ENCODE data around the gene ELMOD1.
"Not testable (repeated sequence)": the region's sequence is repeated elsewhere in the genome, so short reads cannot be mapped to it uniquely, and the experiment has no call there.

ELMOD1 gene

GRCh38 chr11:107590460-107591377 lies at the start of gene ELMOD1:
Gene ELMOD1, plus strand, starts transcription at chr11:107591147. Its CDS starts 27,043 bp downstream, at chr11:107618190.
- DNase-seq (ENCODE audit: low spot score) = no peak

DNA sequence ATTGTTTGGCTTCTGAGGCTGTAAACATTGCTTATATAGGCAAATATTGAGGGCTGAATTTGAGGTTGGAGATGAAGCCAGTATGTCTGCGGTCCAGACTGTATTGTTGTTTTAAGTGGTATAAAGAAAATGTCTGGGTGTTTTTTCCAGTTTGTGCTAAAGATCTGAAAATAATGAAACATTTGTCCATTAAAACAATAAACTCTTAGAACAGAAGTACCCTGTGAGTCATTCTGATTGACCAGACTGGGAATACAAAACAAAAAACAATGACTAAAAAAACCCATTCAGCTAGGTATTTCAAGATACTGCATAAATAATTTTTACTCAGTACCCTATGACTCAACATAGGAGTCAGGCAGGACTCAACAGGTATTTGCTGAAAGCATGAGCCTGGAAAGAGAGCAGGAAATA lies 45.8 kb upstream of the ELMOD1 start:
- no peak for DNase-seq (ENCODE audit: low spot score)

- no peak for DNase-seq (ENCODE audit: low spot score)
These were observed 43.0 kb upstream of the ELMOD1 start for GRCh38 chr11:107547961-107548360.

- peak; percentile 53 for DNase-seq (ENCODE audit: low spot score)
These were observed 41.5 kb upstream of the ELMOD1 start for GRCh38 chr11:107549253-107549953.

GRCh38 chr11:107549954-107550285 lies 41.0 kb upstream of the ELMOD1 start:
- no peak for DNase-seq (ENCODE audit: low spot score)

DNA sequence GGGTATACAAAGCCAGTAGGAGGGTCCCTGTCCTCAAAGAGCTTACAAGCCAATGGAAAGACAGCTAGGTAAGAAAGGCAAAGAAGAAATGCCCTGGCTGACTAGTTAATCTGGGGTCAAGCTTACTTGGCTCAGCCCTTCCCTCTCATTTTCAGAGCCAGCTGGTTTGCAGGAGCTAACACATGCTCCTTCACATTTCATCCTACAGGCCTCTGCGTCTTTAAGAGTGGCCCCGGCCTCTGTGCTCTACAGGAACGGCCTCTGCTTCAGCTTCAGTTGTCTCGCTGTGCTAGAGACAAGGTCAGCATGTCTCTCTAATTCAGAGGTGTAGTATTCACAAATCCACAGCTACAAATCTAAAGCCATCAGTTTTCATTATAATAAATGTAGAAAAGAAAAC lies 40.6 kb upstream of the ELMOD1 start:
- no peak for DNase-seq (ENCODE audit: low spot score)

DNA sequence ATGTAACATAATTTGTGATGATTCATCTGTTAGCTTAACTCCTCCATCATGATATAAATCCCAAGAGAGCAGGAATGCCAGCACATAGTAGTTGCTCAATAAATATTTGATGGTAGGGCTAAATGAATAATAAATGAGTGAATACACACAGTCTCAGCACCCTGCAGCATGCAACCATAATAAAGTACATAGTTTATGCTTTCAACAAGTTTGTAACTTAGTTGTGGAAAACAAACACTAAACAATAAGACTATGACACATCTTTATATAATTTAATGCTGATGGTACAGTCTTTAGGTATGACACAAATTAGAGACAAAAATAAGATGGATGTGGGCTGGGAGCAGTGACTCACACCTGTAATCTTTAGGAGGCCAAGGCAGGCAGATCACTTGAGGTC lies 29.3 kb upstream of the ELMOD1 start:
- DNase-seq (ENCODE audit: low spot score) = no peak

- DNase-seq (ENCODE audit: low spot score) = no peak
These were observed 28.2 kb upstream of the ELMOD1 start for GRCh38 chr11:107562647-107563208.

GRCh38 chr11:107563702-107564101 lies 27.2 kb upstream of the ELMOD1 start:
- DNase-seq (ENCODE audit: low spot score) = peak; percentile 37

DNA sequence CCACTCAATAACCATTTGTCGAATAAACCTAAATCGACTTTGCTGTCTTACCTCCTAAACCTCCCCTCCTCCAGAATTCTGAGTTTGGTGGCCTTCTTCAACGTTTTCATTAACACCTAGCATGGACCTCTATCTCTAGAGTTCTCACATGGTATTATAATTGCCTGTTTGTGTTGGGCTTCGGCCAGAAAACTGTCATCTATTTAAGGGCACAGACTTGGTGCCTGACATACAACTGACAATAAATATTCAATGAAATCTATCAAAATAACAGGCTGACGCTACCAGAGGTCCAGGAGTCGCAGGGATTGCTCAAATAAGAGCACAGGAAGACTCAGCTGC lies 26.1 kb upstream of the ELMOD1 start:
- no peak for DNase-seq (ENCODE audit: low spot score)

DNA sequence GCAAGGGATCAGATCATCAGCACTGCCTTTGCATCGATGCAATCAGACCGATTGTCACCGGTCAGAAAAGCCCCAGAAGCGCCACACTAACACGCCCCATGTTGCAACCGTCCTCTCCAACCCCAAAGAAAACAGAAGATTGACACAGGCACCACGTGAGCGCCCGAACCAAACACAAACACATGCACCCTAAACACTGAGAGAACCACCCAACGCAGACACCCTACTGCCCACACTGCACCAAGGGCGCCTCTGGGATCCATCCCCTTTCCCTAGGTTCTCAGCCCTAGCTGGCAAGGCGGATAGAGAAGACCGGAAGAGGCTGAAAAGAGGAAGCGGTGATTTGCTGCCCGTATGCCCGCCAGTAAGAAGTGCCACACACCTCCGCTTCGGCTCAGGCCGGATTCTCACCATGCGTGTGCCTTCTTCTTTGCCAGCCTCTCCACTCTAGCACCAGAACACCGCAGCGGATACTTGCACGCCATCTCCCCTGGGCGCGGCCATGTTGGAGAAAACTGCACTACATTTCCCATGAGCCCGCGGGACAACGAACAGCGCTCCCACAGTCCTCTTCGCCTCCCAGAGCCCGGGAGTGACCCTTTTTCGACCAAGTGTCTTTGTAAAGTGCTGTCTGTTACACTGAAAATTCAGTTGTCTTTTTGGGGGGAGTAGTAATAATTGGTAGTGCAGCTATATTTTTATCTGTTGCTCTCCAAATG lies 25.6 kb upstream of the ELMOD1 start, which contains the start of gene ALKBH8:
ALKBH8 (minus strand) TSS at position 517 of the 719 bp plus-strand sequence. CDS start 4,842 bp downstream, outside the sequence.
- DNase-seq (ENCODE audit: low spot score) = peak; percentile 76

- DNase-seq (ENCODE audit: low spot score) = not testable (repeated sequence)
These were observed 24.9 kb upstream of the ELMOD1 start for GRCh38 chr11:107565955-107566501.

DNA sequence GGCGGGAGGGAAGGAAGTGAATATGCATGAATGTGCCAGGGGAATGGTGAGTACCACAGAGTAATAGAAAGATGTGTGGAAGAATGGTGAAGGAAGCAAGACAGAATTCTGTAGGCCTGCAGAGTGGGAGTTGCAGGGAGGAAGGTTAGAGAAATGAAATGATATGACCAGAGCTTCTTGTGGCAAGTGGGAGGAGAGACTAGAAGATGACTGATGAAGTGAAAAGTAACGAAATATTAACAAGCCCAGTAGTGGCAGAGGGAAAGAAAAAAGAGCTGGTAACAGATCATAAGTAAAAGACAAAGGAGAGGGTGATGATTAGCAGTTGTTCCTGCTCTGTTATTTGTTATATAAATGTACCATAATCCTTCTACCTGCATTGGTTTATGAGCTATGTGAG lies 24.4 kb upstream of the ELMOD1 start:
- DNase-seq (ENCODE audit: low spot score) = no peak

GRCh38 chr11:107567739-107568335 lies 23.1 kb upstream of the ELMOD1 start:
- DNase-seq (ENCODE audit: low spot score) = no peak

GRCh38 chr11:107570015-107570414 lies 20.9 kb upstream of the ELMOD1 start:
- DNase-seq (ENCODE audit: low spot score) = no peak

DNA sequence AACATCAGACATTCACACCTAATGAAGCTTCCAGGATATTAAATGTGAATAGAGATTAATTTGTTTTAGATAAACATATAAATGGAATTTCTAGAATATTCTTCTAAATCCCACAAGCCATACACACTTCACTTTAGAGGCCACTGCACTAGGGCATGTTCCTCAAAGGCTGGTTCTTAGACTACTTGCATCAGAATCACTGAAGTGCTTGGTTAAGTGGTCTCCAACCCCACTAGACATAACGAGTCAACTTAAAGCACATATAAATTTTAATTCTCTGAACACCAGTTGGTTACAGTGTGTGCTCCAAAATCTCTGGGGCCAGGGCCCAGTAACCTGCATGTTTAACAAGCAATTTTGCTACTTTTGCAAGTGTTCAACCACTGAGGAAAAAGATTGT lies 17.5 kb upstream of the ELMOD1 start:
- DNase-seq (ENCODE audit: low spot score) = no peak

GRCh38 chr11:107576497-107577345 lies 14.2 kb upstream of the ELMOD1 start:
- DNase-seq (ENCODE audit: low spot score) = peak; percentile 48

DNA sequence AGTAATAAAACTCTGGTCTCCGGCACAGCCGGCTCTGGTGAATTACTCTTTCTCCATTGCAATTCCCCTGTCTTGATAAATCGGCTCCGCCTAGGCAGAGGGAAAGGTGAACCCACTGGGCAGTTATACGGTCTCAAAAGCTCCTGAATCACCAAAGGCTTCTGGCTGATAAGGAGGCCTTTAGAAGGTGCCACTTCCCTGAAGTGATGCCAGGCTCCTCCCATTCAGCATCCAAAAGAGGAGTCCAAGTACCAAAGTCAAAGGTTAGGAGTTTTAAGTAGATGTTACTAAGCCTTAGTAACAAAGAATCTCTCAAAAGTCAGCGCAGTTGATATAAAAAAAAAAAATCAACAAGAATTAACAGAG lies 13.6 kb upstream of the ELMOD1 start:
- no peak for DNase-seq (ENCODE audit: low spot score)

DNA sequence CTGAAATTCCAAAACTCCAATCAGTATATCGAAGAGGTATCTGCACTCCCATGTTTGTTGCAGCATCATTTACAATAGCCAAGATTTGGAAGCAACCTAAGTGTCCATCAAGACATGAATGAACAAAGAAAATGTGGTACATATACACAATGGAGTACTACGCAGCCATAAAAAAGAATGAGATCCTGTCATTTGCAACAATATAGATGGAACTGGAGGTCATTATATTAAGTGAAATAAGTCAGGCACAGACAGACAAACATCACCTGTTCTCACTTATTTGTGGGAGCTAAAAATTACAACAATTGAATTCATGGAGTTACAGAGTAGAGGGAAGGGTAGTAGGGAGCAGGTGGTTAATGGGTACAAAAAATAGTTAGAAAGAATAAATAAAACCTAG lies 11.8 kb upstream of the ELMOD1 start:
- DNase-seq (ENCODE audit: low spot score) = not testable (repeated sequence)

DNA sequence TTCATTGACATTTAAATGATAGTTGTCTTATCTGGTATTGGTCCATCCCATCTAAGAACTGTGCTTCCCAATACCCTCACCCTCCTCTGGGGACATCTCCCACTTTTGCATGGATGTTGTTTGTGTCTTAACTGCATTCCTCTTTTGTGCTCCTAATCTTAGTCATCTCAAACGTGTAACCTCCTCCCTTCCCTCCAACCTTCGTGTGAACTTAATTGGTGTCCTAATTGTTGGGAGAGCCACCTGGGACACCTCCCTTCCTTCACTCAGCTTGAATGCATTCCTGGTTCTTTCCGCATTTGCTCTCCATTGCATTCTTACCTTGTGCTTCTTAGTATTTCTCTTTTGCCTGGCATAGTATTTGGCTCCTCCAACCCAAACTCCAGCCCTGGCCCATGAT lies 9.8 kb upstream of the ELMOD1 start:
- DNase-seq (ENCODE audit: low spot score) = no peak

Data from CD4-positive, alpha-beta T cell treated with Interleukin-15 for 4 hours (primary cell).